SK-N-SH treated with all-trans-retinoic acid at 6 μM for 48 hours (cell line): ENCODE results near the gene ALDOC.

Experiments used
- ATAC-seq: fragments of 200-7000 bp; cut with Tn5 transposase; 3 replicates; pipeline ENCODE4 v1.9.1; 2020; ENCODE audit warnings: mild to moderate bottlenecking, moderate library complexity
- ARNTL ChIP-seq: fragments of 450-650 bp; formaldehyde crosslinking; IDR thresholded peaks from 2 replicates; pipeline ENCODE4 v1.5.0; 2020; ENCODE audit warnings: low read depth, mild to moderate bottlenecking, moderate library complexity, borderline replicate concordance
- BACH2 ChIP-seq: fragments of 250-450 bp; sonication (Bioruptor Pico); IDR thresholded peaks from 2 replicates; pipeline ENCODE4 v1.9.0; 2021; ENCODE audit warnings: mild to moderate bottlenecking, borderline replicate concordance
- CSDC2 ChIP-seq: fragments of 250-450 bp; sonication (Bioruptor Pico); IDR thresholded peaks from 2 replicates; pipeline ENCODE4 v1.5.0; 2020; ENCODE audit warnings: mild to moderate bottlenecking, moderate library complexity
- CSRNP3 ChIP-seq: fragments of 250-450 bp; sonication (Bioruptor Pico); IDR thresholded peaks from 2 replicates; pipeline ENCODE4 v1.5.1; 2021; ENCODE audit warnings: mild to moderate bottlenecking, moderate library complexity
- ESRRG ChIP-seq: fragments of 250-450 bp; sonication (Bioruptor Pico); IDR thresholded peaks from 2 replicates; pipeline ENCODE4 v1.6.1; 2021; ENCODE audit warnings: mild to moderate bottlenecking
- GLIS3 ChIP-seq: fragments of 250-450 bp; sonication (Bioruptor Pico); IDR thresholded peaks from 2 replicates; pipeline ENCODE4 v1.5.0; 2020; ENCODE audit warnings: mild to moderate bottlenecking, moderate library complexity
- ISL1 ChIP-seq: fragments of 250-450 bp; sonication (Bioruptor Pico); IDR thresholded peaks from 2 replicates; pipeline ENCODE4 v2.1.2; 2022; ENCODE audit warnings: mild to moderate bottlenecking, moderate library complexity
- OSR1 ChIP-seq: fragments of 250-450 bp; sonication (Bioruptor Pico); IDR thresholded peaks from 2 replicates; pipeline ENCODE4 v1.8.0; 2022; ENCODE audit warnings: moderate library complexity, mild to moderate bottlenecking, inconsistent platforms
- PATZ1 ChIP-seq: fragments of 250-450 bp; sonication (Bioruptor Pico); IDR thresholded peaks from 2 replicates; pipeline ENCODE4 v1.8.0; 2020; ENCODE audit warnings: mild to moderate bottlenecking, moderate library complexity, borderline replicate concordance
- POU6F1 ChIP-seq: fragments of 250-450 bp; sonication (Bioruptor Pico); IDR thresholded peaks from 2 replicates; pipeline ENCODE4 v1.8.0; 2021; ENCODE audit warnings: low read depth, mild to moderate bottlenecking, moderate library complexity, borderline replicate concordance
- PPARA ChIP-seq: fragments of 250-450 bp; sonication (Bioruptor Pico); IDR thresholded peaks from 2 replicates; pipeline ENCODE4 v1.5.0; 2020; ENCODE audit warnings: mild to moderate bottlenecking, borderline replicate concordance
- RARB ChIP-seq: fragments of 250-450 bp; sonication (Bioruptor Pico); IDR thresholded peaks from 2 replicates; pipeline ENCODE4 v1.8.0; 2021; ENCODE audit warnings: mild to moderate bottlenecking, moderate library complexity
- SNAI2 ChIP-seq: fragments of 250-450 bp; sonication (Bioruptor Pico); IDR thresholded peaks from 2 replicates; pipeline ENCODE4 v1.5.0; 2020; ENCODE audit warnings: mild to moderate bottlenecking, moderate library complexity
- TCF4 ChIP-seq: fragments of 250-450 bp; sonication (Bioruptor Pico); IDR thresholded peaks from 2 replicates; pipeline ENCODE4 v1.8.0; 2021; ENCODE audit warnings: mild to moderate bottlenecking, moderate library complexity, borderline replicate concordance
- TOX ChIP-seq: fragments of 250-450 bp; sonication (Bioruptor Pico); IDR thresholded peaks from 2 replicates; pipeline ENCODE4 v1.8.0; 2021; ENCODE audit warnings: mild to moderate bottlenecking, moderate library complexity, borderline replicate concordance
- TSHZ2 ChIP-seq: fragments of 250-450 bp; sonication (Bioruptor Pico); IDR thresholded peaks from 2 replicates; pipeline ENCODE4 v1.5.0; 2020; ENCODE audit warnings: mild to moderate bottlenecking, moderate library complexity
- ZC3H10 ChIP-seq: fragments of 250-450 bp; sonication (Bioruptor Pico); IDR thresholded peaks from 2 replicates; pipeline ENCODE4 v1.5.1; 2021; ENCODE audit warnings: mild to moderate bottlenecking, moderate library complexity
- ZFP3 ChIP-seq: fragments of 250-450 bp; sonication (Bioruptor Pico); IDR thresholded peaks from 2 replicates; pipeline ENCODE4 v1.5.0; 2020; ENCODE audit warnings: mild to moderate bottlenecking, moderate library complexity
- ZFP30 ChIP-seq: fragments of 450-650 bp; formaldehyde crosslinking; IDR thresholded peaks from 2 replicates; pipeline ENCODE4 v1.5.0; 2022; ENCODE audit warnings: mild to moderate bottlenecking, moderate library complexity
- ZNF565 ChIP-seq: fragments of 450-650 bp; formaldehyde crosslinking; conservative IDR thresholded peaks from 2 replicates; pipeline ENCODE4 v1.5.0; 2020; ENCODE audit warnings: low read depth, mild to moderate bottlenecking, moderate library complexity
- ZNF70 ChIP-seq: fragments of 450-650 bp; formaldehyde crosslinking; IDR thresholded peaks from 2 replicates; pipeline ENCODE4 v1.5.0; 2020; ENCODE audit warnings: mild to moderate bottlenecking, moderate library complexity
- ZNF8 ChIP-seq: fragments of 450-650 bp; formaldehyde crosslinking; IDR thresholded peaks from 2 replicates; pipeline ENCODE4 v1.5.0; 2020; ENCODE audit warnings: mild to moderate bottlenecking, moderate library complexity

Gene ALDOC

GRCh38 chr17:28598799-28599310 is 22.2 kb upstream of the ALDOC start, which contains the start of gene SPAG5:
Gene SPAG5, minus strand, starts transcription at chr17:28599025. Its CDS starts 79 bp downstream, at chr17:28598946.
- TF ChIP-seq ARNTL (CRISPR knock-in tag) (no peak), CSRNP3 (CRISPR knock-in tag) (no peak), ZNF565 (no peak), ISL1 (CRISPR knock-in tag) (no peak), ZFP3 (CRISPR knock-in tag) (no peak), BACH2 (no peak), TSHZ2 (no peak), RARB (CRISPR knock-in tag) (no peak), TCF4 (no peak), ZFP30 (CRISPR knock-in tag) (no peak), CSDC2 (CRISPR knock-in tag) (no peak), TOX (no peak)
- peak; percentile 95 for ATAC-seq

- peak; percentile 8 for ATAC-seq
- no peak for TF ChIP-seq CSRNP3 (CRISPR knock-in tag)
- TF ChIP-seq ESRRG (CRISPR knock-in tag) = no peak
- TF ChIP-seq ZNF8 (CRISPR knock-in tag) = no peak
- TF ChIP-seq ZNF565 = no peak
- TF ChIP-seq ZNF70 (CRISPR knock-in tag) = no peak
- no peak for TF ChIP-seq OSR1 (CRISPR knock-in tag)
- no peak for TF ChIP-seq BACH2
- no peak for TF ChIP-seq ZFP3 (CRISPR knock-in tag)
Observed at GRCh38 chr17:28598389-28598788, 21.7 kb upstream of the ALDOC start.

GRCh38 chr17:28597606-28598383 is 21.1 kb upstream of the ALDOC start:
- no peak for ATAC-seq
- TF ChIP-seq PPARA (no peak), TOX (no peak), CSRNP3 (CRISPR knock-in tag) (no peak), PATZ1 (no peak), ZNF8 (CRISPR knock-in tag) (no peak), ZC3H10 (CRISPR knock-in tag) (no peak), ZNF70 (CRISPR knock-in tag) (no peak), ZNF565 (no peak), SNAI2 (CRISPR knock-in tag) (no peak), ESRRG (CRISPR knock-in tag) (no peak), POU6F1 (CRISPR knock-in tag) (no peak), ZFP3 (CRISPR knock-in tag) (no peak), GLIS3 (CRISPR knock-in tag) (no peak), OSR1 (CRISPR knock-in tag) (no peak), CSDC2 (CRISPR knock-in tag) (no peak), TCF4 (no peak), ZFP30 (CRISPR knock-in tag) (no peak), ISL1 (CRISPR knock-in tag) (no peak)
